ENCODE measurements around the gene DNAJB2. TPM values are rescaled to one million over a fixed set of nuclear protein-coding genes. Genes with fewer than 3 reads are reported as not detected.
"Not testable (repeated sequence)": the region's sequence is repeated elsewhere in the genome, so short reads cannot be mapped to it uniquely, and the experiment has no call there.

The DNAJB2 gene
- total RNA-seq, 2 donors from 2014 or later, result 43.7 to 63.6 TPM

- peak; percentile 88 to 92 for ATAC-seq
- DNase-seq, result peak; percentile 90
- intact Hi-C loops (cut with DNase I), result loop anchor here (2.0 to 10.0 kb wide), 3 partner anchors 16 to 132 kb away; partner anchors contain the start of genes DNAJB2 (in 1 of the 2), GLB1L (in 1 of the 2), NHEJ1 (in 1 of the 2) and STK16 (in 1 of the 2)
Observed at GRCh38 chr2:219294356-219295351, 15.5 kb downstream of the DNAJB2 start.

- intact Hi-C loops (cut with DNase I), result loop anchor here in 1 of 2 donors (5.0 to 10.0 kb wide), 2 partner anchors 51 to 134 kb away; partner anchors contain the start of genes GLB1L, NHEJ1 and STK16
- no peak for ATAC-seq
- no peak for DNase-seq
Observed at GRCh38 chr2:219296142-219296541, 17.0 kb downstream of the DNAJB2 start.

DNA sequence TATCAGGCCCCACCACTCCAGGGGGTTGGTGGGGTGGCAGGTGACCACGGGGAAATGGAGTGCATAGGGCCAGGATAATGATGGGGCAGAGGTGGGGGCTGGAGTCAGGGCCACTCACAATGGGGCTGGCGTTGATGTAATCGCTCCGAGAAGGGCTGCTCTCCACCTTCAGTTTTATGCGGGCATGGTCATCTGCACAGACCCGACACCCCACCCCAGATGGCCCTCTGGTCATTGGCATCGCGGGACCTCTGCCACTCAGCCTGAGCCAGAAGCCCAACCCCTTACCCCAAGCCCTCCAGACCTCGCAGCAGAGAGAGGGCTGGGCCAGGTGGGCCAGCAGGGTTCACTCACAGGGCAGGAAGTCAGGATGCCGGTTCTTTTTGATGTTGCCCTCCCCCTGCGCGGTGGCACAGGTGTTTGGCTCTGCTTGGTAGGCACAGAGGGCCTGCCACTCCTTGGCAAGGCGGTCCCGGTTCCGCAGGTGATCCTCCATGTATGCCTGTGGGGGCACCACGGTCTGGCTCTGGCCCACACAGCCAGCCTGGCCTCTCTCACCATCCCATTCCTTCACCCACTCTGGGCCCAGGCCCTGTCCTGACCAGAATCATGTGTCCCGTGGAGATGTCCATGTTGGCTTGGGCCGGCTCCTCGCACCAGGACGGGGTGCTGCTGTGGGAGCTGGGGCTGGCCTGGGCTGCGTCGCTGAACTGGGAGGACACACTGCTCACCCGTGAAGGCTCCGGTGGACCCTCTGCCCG lies 17.6 kb downstream of the DNAJB2 start:
- DNase-seq (no peak), ATAC-seq (no peak)
- intact Hi-C loops (cut with DNase I), result loop anchor here in 1 of 2 donors (5.0 to 10.0 kb wide), 2 partner anchors 52 to 135 kb away; partner anchors contain the start of genes GLB1L, NHEJ1 and STK16

DNA sequence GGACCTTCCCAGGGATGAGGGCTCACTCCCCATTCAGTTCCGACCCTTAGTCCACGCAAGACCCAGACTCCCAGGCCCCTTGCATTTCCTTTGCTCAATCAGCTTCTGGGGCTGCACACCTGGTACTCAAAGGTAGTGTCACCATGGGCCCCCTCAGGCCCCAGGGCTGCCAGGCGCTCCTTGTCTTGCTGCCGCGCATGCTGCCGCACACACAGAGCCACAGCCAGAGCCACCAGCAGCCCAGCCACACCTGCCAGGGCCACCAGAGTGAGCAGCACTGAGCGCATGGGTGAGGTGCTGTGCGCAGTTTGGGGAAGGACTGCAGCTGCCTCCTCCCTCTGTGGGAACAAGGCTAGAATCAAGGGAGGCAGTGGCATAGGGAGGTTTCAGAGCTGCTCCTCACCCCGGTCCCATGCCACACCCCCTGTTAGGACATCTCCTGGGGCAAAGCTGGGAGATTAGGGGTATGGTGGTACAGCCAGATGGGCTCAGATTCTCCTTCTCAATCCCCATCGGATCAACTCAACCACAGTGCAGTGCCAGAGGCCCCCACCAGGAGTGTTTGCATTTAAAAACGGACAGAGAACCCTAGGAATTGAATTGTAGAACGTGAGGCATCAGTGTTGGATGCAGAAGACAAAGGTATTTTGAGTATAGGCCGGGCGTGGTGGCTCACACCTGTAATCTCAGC lies 18.7 kb downstream of the DNAJB2 start:
- no peak for DNase-seq
- intact Hi-C loops (cut with DNase I), result loop anchor here (2.0 to 10.0 kb wide), 3 partner anchors 53 to 137 kb away; partner anchors contain the start of genes NHEJ1 (in 2 of the 2), GLB1L (in 1 of the 2) and STK16 (in 1 of the 2)
- no peak for ATAC-seq

DNA sequence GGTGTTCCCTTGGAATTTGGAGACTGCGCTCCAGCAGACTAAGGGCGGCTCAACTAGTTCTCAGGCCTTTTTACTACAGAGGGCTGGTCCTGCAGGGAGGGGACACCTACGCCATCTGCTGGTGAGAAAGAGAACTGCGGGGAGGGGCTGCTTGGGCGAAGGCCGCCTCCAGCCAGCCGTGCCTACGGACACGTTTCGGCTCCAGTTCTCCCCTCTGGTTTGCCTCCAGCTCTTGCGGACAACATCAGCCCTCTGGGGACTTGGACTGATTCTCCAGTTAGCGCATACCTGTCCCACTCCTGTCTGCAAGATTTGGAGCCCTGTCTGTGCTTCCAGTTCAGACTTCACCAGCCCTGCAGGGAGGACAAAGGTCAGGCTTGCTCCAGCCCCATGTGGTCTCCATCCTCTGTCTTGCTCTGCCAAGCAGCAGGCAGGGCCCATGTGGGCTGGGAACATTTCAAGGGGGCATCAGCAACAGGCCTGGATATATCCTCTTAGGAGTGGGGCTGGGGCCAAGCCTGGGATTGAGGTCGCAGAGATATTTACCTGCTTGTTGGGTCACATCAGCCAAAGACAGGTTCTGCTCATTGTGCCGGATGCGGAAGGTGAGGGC lies 19.7 kb downstream of the DNAJB2 start:
- peak; percentile 65 to 70 for ATAC-seq
- intact Hi-C loops (cut with DNase I), result loop anchor here (2.0 to 10.0 kb wide), 3 partner anchors 54 to 138 kb away; partner anchors contain the start of genes NHEJ1 (in 2 of the 2), GLB1L (in 1 of the 2) and STK16 (in 1 of the 2)
- DNase-seq, result peak; percentile 85

DNA sequence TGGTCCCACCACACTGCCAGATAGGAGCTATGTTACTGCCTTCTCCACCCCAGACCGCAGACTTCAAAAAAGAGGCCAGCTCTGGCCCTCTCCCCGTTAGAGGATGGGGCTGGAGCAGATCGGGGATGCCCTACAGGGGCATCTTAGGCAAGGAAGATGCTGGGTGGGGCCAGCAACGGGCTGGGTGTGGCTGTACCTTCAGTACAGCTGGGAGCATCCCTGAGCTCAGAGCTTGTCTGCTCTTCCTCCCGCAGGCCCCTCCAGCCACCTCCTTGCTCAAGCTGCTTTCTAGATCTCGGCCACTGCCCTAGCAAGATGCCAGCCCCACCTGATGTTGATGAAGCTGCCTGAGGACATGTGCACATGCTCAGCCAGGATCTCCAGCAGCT lies 20.2 kb downstream of the DNAJB2 start:
- intact Hi-C loops (cut with DNase I), result loop anchor here (2.0 to 10.0 kb wide), 3 partner anchors 55 to 139 kb away; partner anchors contain the start of genes NHEJ1 (in 2 of the 2), GLB1L (in 1 of the 2) and STK16 (in 1 of the 2)
- DNase-seq (no peak), ATAC-seq (no peak)

DNA sequence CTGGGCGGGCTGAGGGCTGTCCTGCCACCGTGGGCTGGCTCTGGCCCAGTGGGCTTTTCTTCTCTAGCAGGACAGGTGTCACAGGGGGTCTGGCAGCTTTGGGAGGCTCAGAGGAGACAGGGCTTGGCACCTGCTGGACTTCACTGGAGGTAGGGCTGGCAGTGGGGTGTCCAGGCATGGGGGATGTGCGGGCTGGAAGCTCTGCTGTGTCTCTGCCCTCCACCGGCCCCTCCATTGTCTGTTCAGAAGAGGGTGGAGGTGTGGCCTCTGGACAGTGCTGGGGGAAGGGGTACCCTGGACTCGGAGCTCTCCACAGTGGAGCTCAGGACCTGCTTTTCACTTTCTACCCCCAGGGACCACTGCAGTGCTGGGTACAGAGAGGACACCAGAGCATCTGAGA lies 20.9 kb downstream of the DNAJB2 start:
- ATAC-seq (no peak), DNase-seq (no peak)
- intact Hi-C loops (cut with DNase I), result loop anchor here (10.0 kb wide), 1 partner anchor 245 kb away; no protein-coding TSS in a partner anchor

DNA sequence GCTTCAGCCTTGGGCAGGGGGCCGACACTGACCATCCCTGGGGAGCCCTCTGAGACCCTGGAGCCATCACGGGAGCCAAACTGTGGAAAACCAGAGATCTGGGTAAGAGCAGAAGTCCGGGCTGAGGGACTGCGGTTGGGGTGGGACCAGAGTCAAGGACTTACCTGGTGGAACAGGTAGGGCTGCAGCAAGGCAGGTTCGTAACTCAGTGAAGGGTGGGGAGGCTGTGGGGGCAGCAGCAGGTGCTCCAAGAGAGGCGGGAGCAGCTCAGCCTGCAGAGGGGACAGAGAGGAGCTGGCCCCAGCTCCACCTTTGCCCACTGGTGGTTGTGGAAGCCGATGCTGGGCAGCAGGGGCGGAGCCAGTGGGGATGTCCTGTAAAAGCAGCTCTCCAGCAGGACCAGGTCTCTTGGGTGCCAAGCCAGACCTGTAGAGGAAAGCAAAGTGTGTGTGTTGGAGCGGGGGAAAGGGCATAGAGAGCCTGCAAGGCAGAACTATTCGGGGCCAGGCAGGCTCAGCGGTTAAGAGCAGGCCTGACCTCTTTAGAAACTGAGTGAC lies 23.3 kb downstream of the DNAJB2 start:
- DNase-seq (no peak), ATAC-seq (no peak)
- intact Hi-C loops (cut with DNase I), result loop anchor here (10.0 kb wide), 1 partner anchor 248 kb away; no protein-coding TSS in a partner anchor

DNA sequence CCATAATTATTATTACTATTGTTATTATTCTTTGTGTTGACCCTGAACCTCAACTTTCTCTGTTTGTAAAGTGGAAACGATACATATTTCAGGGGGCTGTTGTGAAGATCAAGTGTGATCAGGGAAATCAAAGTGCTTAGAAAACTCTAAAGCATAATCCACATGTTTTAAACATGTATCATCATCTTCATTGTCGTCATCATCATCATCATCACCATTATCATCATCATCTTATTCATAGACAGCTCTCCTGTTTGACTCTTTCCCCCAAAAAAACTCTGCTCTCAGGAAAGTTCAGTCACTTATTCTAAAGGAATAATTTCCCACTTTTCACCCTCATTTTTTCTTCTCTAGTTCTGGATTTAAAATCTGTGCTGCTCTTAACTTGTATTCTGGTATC lies 25.1 kb downstream of the DNAJB2 start:
- DNase-seq, result no peak
- intact Hi-C loops (cut with DNase I), result loop anchor here (10.0 kb wide), 1 partner anchor 249 kb away; no protein-coding TSS in a partner anchor
- no peak for ATAC-seq

- DNase-seq (no peak), ATAC-seq (no peak)
- intact Hi-C loops (cut with DNase I), result loop anchor here (10.0 kb wide), 1 partner anchor 251 kb away; no protein-coding TSS in a partner anchor
Observed at GRCh38 chr2:219306047-219306446, 26.9 kb downstream of the DNAJB2 start.

DNA sequence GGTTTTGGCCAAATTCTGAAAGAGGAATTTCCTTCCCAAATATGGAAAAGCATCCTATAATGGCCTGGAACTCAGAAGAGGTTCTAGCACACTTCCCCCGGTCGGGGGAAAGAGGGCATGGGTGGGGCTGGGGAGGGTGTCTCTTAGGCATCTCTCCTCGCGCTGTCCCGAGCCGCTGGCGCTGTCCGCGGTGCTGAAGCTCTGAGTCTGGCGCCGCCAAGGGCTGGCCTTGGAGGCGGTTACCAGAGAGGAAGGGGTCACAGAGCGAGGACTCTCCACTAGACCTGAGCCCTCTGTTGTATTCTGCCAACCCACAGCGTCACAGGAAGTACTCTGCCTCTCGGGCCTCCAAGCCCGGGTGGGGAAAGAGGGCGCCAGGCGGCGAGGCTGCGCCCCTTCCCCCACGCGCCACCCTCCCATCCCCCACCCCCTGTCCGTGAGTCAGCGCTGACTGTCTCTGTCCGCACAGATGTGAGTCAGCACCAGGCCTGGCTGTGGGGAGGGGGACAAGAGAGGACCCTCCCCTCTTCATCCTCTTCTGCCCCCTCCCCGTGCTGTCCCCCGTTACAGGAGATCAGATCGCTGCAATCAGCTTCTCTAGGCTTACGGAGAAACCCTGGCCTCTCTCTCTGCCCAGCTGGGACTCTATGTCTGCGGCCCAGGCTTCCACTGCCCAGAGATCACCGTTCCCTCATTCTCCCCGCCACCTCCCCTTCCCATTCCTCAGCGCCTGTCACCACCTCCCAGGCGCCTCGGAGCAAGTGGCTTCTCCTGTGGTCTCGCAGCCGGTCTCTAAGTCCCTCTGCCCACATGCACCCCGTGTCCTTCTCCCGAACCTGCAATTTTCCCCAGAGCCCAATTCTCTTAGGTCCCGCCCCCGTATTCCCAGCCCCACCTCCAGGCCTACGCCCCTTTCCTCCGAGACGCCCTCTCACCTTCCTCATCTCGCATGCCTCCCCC lies 29.3 kb downstream of the DNAJB2 start:
- intact Hi-C loops (cut with DNase I), result loop anchor here (10.0 kb wide), 1 partner anchor 254 kb away; no protein-coding TSS in a partner anchor
- DNase-seq (peak; percentile 67), ATAC-seq (peak; percentile 68 to 89)

GRCh38 chr2:219309278-219309677 lies 30.1 kb downstream of the DNAJB2 start, which contains the start of gene PTPRN:
Gene PTPRN (minus strand): TSS chr2:219309401. CDS start chr2:219309332, 69 bp downstream.
- DNase-seq (no peak), ATAC-seq (no peak)
- intact Hi-C loops (cut with DNase I), result loop anchor here (10.0 kb wide), 1 partner anchor 254 kb away; no protein-coding TSS in a partner anchor

DNA sequence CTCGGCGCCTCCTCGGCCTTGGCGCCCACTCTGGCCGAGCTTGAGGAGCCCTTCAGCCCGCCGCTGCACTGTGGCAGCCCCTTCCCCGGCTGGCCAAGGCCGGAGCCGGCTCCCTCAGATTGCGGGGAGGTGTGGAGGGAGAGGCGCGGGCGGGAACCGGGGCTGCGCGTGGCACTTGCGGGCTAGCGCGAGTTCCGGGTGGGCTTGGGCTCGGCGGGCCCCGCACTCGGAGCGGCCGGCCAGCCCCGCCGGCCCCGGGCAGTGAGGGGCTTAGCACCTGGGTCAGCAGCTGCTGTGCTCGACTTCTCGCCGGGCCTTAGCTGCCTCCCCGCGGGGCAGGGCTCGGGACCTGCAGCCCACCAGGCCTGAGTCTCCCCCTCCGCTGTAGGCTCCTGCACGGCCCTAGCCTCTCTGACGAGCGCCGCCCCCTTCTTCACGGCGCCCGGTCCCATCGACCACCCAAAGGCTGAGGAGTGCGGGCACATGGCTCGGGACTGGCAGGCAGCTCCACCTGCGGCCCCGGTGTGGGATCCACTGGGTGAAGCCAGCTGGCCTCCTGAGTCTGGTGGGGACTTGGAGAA lies 33.6 kb downstream of the DNAJB2 start:
- intact Hi-C loops (cut with DNase I); DNase-seq; ATAC-seq: not testable (repeated sequence)

GRCh38 chr2:219314804-219315468 lies 35.8 kb downstream of the DNAJB2 start:
- ATAC-seq (no peak), DNase-seq (no peak)
- intact Hi-C loops (cut with DNase I), result no loop called here

DNA sequence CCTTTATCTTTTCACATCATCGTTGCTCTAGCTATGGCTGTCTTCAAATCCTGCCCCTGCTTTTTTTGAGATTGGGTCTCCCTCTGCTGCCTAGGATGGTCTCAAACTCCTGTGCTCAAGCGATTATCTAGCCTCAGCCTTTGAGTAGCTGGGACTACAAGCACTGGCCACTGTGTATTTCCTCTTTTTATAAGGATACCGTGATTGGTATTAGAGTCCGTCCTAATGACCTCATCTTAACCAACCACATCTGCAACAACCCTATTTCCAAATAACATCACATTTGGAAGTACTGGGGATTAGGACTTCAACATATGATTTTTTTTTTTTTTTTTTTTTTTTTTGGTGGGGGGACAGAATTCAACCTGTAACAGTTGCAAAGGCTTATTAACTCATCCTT lies 44.3 kb downstream of the DNAJB2 start:
- DNase-seq (no peak), ATAC-seq (no peak)
- intact Hi-C loops (cut with DNase I), result no loop called here

All from left cardiac atrium (tissue), 4 donors.